Germinal center (tissue), 1 donor: ENCODE measurements around the gene OSGIN1.
"Not testable (repeated sequence)": the region's sequence is repeated elsewhere in the genome, so short reads cannot be mapped to it uniquely, and the experiment has no call there.

ENCODE experiments used
- DNase-seq: peaks from one replicate; pipeline ENCODE4 v3.0.0; 2012; ENCODE audit warnings: mixed read lengths, low spot score

The OSGIN1 gene

DNA sequence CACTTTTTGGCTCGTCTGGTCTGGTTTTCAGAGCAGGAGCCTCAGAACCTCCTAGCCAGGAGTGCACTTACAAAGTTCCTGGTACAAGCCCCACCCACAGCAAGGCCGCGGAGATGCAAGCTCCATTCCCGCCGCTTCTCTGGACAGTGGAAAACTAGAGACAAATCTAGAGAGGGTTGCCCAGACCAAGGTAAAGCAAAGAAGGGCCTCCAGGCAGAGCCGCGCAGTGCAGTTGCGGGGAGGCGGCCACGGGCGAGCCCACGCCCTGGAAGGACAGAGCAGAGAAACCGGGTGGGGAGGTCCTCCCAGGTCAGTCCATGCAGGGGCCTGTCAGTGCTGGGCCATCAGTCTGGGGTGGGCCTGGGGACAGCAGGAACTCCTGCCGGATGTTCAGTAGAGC is 11.0 kb upstream of the OSGIN1 start:
- no peak for DNase-seq

DNA sequence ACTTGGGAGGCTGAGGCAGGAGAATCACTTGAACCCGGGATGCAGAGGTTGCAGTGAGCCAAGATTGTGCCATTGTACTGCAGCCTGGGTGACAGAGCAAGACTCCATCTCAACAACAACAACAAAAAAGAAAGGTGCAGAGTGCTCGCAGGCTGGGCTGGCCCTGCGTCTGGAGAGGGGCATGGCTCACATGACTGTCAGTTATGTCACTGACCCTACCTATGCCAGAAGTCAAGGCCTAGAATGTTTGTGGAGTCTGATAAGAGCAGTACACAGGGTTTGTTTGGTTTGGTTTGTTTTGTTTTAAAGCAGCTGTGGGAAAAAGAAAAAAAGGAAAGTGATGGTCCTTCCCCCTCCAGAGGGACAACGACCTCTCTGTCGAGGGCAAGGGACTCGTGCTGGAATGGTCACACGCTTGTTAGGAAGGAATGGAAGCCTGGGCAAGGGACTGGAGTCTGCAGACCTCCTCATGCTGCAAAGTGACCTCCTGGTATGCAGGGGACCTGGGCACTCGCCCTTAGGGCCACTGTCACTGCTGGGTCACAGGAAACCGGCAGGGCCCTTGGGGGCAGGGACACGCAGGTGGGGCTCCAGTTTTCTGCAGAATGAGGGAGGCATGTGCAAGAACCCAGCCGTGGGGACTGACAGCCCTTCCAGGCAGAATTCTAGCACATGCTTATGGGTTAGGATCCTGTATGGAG is 10.1 kb upstream of the OSGIN1 start:
- DNase-seq = no peak

DNA sequence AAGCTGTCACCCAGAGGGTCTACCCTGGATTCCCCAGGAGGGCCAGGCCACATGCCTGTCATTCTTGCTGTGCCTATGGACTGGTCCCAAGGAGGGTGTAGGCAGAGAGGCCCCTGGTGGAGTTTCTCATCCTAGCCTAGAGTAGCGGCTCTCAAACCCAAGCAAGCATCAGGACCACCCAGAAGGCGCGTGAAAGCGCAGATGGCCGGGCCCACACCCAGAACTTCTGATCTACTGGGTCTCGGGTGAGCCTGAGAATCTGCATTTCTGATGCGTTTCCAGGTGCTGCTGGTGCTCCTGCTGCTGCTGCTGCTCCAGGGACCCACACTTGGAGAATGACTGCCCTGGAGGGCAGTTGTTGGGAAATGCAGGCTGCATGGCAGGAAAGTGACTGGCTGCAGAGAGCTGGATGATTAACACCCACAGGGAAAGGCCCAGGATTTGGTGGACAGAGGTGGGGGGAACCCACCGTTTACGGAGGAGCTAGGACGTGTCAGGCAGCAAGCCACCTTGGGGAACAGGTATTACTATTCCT is 9.5 kb upstream of the OSGIN1 start:
- DNase-seq = no peak

DNA sequence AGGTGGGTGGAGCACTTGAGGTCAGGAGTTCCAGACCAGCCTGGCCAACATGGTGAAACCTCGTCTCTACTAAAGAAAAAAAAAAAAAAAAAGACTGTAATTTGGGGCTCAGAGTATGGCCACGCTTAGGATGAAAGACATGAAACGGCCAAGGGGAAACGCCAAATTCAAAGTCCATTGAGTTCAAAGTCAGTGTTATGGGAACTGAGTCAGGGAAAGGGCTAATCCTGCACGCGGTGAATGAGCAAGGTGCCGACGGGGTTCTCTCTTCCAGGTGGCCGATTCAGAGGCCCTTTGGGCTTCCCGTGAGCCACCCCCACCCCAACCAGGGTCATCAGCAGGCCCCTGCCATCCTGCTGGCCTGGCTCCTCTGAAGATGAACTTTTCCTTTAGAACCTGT is 7.5 kb upstream of the OSGIN1 start:
- no peak for DNase-seq

DNA sequence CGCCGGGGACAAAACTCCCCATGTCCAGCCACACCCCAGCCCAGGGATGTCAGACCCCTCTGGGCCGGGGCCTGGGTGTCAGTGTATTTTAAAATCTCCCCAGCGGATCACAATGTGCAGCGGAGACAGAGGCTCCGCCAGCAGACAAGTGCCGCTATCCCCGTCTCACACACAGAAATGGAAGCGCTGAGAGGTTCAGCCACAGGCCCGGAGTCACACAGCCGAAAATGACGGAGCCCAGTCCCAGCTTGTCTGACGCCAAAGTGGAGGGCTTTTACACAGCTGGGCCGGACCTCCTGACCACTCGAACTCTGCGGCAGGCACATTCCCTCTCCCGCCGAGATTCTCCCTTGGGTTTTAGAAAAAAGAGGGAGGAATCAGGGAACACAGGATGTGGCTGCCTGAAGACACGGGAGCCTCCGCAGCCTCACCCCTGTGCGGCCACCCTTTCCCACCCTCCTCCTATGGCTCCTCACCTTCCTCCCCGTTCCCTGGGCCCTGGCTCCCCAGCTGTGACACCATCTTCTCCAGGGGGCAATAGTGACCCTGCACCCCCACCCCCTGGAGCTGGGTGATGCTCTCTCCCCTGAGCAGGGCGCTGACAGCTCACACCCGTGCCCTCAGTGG is 6.8 kb upstream of the OSGIN1 start:
- DNase-seq = no peak

DNA sequence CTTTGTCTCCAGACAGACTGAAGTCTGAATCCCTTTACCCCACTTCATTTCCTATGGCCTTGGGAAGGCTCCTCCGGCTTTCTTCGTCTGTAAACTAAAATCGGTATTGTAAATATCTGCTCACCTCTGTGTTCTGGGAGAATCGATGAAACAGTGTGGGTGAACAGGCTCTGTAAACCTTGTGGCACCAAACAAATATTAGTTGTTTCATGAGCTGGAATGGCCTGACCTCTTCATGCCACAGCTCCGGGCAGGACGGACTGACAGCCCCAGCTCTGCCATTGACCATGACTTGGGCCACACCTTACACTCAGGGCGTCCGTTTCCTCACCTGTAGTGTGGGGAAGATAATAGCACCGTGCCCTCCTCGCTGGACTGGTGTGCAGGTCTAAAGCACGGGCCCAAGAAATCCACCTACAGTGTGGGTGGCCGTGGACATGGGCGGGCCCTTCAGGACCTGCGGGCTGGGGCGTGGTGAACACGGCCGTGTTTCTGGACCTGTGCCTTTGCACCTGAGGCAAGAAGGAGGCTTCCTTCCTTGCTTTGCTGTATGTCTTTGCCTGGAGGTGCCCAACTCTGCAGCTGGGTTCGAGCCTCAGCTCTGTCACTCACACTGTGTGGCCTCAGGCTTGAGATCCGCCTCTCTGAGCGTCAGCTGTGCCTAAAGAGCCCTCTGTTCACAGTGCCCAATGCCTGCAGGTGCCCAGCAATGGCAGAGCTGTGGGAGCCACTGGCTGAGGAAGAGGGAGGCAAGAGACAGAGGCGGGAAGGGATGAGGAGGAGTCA is 6.1 kb upstream of the OSGIN1 start:
- no peak for DNase-seq

DNA sequence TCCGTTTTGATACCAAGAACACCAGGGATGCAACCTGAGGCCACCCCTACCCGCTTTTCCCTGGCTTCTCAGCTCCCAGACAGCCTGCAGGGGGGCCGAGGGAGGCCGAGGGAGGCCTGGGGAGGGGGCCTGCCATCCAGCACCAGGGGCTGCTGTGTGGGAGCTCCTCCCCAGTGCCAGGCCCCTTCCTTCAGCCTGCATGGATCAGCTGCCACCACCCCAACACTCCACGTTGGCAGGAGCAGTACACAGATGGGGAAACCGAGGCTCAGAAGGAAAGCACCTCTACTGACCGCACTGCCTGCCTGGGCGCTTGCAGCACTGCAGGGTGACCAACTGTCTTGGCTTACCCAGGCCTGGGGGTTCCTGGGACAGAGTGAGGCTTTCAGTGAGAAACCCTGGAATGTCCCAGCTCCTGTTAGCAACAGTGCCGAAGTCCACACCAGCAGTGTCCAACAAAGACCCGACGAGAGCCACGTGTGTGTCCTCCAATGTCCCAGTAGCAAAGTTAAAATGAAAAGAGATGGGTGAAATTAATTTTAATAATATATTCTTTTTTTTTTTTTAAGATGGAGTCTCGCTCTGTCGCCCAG is 5.3 kb upstream of the OSGIN1 start:
- DNase-seq = no peak

DNA sequence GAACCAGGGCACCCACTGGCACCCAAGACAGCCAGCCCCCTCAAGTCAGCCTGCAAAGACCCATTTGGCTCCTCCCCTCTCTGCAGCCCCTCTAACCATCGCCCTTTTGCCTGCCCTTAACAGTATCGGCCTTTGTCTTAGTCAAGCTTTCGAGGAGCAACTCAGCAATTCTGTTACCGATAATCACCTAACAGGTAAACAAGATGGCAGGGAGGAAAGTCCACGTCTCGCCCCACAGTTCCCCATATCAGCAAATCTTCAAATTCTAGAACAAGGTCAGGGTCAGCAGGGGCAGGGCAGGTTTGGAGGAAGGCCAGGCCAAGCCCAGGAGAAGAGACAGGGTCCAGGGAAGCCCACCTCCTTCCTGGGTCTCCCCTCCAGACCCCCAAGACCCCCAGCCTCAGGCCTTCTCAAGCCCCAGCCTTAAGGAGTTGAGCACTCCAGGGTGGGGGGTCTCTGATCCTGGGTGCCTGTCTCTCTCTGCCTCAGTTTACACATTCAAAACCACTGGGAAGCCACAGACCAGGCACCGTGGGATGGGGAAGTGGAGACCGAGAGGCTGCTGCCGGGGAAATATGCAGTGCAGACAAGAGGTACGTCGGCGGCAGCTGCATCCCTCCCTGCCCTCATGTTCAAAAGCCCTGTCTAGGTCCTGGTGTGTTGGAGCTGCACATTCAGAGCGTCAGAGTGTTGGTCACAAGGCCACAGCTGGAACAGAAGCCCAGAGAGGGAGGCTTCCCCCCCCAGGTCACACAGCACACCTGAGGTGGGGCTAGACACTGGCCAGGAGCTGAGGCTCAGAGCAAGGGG is 3.9 kb upstream of the OSGIN1 start:
- no peak for DNase-seq

DNA sequence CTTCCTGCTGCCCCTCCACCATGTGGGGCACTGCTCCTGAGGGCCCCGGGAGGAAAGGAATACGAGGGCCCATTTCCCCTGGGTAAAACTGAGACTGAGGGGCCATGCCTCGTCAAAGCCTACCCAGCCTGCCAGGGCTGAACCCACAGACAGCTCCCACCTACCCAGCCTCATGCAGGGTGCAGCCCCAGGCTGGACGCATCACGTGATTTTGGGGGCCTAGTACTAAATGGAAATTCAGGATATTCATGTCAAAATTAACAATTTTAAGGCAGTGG is 3.4 kb upstream of the OSGIN1 start:
- no peak for DNase-seq

DNA sequence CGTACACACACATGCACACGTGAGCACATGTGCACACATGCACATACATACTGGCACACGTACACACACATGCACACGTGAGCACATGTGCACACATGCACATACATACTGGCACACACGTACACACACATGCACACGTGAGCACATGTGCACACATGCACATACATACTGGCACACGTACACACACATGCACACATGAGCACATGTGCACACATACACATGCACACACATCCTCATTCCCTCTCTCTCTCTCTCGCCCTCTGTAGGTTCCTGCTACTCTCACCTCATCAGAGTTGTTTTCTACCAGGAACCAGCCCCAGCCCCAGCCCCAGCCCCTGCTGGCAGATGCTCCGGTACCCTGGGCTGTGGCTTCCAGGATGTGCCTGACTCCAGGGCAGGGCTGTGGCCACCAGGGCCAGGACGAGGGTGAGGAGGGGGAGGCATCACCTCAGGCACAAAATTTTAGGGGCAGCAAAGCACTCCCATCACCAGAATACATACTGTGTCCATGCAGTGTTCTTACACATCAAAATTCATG is 2.1 kb upstream of the OSGIN1 start:
- not testable (repeated sequence) for DNase-seq

DNA sequence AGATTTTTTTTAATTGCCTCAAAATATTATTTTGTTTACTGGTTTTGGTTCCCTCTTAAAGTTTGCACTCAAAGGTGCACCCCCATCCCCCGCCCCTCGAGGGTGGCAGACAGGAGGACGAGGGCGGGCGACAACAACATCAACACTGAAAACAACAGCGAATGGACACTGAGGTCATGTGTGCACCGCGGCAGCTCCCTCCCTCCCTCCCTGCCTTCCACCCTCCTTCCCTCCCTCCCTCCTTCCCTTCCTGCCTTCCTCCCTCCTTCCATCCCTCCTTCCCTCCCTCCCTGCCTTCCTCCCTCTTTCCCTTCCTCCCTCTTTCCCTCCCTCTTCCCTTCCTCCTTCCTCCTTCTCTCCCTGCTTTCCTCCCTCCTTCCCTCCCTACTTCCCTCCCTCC is 1.5 kb upstream of the OSGIN1 start:
- DNase-seq = no peak

DNA sequence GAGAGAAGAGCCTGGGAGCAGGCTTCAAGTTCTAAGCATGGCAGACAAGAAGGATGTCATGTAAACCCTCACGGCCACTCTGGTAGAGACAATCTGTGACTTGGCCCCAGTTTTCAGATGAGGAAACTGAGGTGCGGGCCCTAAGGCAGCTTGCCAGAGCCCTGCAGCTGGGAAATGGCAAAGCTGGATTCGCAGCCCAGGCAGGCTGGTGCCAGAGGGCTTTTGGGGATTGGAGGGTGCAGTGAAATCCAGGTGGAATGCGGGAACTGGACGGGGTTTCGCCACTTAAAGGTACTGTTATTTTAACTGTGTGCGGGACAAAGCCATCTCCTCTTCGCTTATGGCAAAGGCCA is 477 bp upstream of the OSGIN1 start:
- DNase-seq = no peak

DNA sequence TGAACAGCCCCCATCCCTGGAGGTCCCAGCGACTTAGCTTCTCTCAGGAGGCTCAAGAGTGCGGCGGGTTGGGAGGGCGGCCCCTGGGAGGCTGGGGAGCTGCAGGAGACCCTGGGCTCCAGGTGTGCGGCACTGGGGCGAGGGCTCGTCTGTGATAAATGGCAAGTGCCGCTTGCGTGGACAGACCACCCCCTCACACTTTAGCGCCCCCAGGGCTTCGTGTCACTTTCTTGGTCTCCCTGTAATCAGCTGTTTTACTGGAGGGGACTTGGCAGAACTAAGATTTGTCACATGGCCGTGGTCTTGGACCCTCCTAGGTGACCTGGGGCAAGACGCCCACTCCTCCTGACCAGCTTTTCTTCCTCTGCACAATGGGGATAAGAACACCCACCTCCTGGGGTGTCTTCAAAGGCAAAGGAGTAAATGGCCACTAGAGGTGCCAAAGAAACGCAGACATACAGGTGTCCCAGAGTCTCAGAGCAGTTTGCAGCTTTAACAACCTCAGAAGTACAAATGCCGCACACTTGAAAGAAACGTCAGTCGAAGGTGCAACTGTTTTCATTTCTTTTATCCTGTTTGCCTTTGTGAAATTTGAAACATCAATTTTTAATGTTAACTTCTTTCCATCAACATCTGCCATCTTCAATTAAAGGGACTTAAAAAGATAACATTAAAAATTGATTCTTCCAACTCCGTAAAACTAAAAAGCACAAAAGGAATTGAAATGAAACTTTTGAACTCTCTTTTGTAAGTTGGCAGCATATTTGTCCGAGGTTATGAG is 946 bp downstream of the OSGIN1 start:
- peak; percentile 19 for DNase-seq

DNA sequence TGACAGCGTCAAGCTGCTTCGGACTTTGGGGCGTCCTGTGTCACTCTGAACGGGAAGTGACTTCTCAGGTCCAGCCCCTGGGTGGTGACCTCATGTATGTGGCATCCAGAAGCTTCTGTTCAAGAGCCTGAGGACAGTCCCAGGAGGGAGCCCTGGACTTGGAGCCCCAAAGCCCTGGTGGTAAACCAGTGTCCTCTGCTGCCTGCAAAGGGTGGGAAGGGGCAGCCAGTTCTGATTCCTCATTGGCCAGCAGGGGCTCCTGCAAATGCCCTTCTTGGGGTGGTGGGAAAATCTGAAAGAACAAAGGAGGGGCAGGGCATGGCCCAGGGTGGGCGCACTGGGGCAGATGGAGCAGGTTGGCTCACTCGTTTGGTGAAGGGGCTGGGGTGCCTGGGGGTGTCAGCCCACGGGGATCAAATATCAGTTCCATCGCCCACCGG is 1.6 kb downstream of the OSGIN1 start:
- no peak for DNase-seq

DNA sequence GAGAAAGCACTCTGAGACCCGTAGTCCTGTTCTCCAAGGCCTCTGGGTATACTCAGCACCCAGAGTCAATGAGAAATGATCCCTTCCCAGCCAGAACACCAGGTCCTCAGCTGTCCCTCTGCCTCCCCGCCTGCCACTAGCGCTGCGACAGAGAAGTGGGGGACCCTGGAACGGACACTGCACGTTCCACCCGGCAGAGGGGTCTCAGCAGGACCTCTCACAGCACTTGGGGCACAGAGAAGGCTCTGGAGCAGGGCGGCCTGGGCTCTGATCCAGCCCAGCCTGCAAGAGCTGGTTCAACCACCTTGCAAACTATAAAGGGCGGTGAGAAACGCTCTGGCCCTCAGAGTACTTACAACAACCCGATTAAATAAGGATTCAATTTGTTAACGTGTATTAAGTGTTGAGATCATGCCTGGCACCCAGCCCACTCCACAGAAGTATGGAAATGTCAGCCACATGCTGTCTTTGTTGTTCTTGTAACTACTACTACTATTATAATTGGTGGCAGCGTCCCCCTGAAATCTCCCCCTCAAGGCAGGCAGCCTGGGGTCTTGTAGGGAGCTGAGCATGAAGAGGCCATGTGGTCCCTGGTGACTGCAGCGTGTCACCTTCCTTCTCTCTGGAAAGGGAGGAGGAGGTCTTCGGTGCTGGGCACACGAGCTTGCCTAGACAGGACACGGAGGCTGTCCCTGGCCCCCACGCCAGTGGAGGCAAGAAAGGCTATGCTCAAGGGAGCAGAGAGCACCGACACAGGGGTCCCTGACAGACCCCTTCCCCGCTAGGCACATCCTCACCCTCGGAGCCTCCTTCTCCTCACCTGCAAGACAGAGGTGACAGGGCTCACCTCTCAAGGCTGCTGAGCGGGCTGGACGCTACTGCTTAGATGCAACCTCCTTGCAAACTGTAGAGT is 2.4 kb downstream of the OSGIN1 start:
- DNase-seq = no peak

DNA sequence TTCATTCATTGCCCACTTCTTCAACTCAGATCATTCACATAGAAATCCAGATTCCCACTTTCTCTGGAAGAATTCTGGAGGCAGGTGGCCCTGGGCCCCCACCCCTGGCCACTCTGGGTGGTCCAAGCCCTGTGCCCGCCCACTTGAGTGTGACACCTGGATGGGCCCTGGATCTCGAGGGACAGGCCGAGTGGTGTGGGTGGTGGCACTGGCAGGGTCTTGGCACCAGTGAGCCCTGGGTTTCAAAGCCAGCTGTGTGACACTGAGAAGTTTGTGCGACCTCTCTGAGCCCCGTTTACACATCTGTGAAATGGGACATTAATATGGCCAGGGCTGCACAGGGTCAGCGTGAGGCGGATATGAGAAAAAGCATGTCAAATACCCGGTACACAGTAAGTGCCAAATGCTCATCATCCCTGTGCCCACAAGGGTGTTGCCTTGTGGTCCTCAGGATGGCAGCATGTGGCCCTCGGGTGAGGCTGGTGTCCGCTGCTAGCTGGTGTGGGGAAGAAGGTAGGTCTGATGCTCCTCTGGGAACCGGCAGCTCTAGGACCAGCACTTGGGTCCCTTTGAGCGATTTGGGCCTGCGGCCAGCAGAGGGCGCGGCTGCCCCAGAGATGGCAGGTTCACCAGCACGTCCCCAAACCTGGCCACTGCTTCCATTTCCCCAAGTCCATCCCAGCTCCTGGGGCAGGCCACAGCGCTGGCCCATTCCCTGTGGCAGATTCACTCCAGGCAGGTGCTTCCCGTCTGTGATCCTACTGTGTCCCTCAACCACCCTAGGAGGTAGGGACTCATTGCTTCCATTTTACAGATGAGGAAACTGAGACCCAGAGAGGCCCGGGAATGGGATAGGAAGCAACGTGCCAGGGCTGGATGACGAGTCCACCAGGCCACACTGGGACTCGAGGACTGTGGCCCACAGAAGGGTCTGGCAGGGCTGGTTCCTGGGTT is 3.6 kb downstream of the OSGIN1 start:
- DNase-seq = peak; percentile 67

DNA sequence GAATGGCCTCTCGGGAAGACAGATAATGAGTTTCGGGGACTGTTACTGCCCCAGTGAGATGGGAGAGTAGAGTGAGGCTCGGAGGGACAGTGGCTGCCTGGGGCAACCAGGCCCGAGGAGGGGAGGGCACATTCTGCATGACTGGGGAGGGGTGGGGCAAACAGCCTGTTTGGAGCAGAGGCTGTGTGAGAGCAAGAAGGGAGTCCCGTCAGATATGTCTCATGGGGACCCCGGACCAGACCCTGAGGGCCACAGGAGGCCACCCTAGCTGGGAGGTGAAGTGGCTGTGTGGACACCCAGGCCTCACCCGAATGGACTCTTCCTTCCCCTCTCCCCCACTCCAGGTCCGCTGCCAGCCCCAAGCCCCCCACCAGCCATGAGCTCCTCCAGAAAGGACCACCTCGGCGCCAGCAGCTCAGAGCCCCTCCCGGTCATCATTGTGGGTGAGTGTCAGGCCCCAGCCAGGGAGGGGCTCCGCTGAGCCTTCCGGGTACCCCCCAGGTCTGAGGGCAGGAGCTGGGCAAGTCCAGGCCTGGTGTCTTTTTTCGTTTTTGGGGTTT is 4.3 kb downstream of the OSGIN1 start:
- no peak for DNase-seq

DNA sequence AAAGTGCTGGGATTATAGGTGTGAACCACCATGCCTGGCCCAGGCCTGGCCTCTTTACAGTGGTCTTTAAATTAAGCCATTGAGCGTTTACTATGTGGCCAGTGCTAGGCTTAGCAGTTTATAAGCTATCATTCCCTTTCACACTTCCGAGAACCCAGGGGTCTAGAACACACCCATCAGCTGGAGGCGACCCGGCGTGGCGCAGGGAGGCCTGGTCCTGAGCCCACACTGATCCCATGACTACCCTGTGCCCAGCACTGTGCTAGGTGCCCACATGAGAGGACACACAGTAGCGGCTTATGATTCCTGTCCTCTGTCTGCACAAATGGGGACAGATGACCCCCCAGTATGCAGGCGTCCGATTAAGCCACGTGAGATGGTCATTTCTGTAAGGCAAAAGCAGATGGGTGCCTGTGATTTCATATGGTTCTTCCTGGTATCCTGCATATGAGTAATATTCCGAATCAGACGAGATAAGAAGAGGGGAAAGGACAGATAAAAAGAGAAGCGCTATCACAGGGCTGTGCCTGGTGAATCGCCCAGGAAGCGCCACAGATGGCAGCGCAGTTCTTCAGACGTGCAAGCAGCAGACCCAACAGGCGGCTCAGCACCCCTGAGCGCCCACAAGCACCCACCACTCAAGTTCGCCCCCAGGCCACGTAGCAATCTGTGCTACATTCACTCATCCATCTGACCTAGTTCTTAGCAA is 5.3 kb downstream of the OSGIN1 start:
- no peak for DNase-seq
